ENCODE measurements around the gene THSD4.

GRCh38 chr15:71366522-71366921 lies 251.3 kb downstream of the THSD4 start:
- TF ChIP-seq POLR2A (IDR thresholded peaks at IDR 0.05; ENCODE audit: low read length) (no peak), CTCF (IDR thresholded peaks at IDR 0.05) (no peak), MAX (IDR thresholded peaks at IDR 0.05) (no peak), ESRRA (IDR thresholded peaks at IDR 0.05; ENCODE audit: borderline replicate concordance, low read length) (no peak), MAZ (IDR thresholded peaks at IDR 0.05; ENCODE audit: borderline replicate concordance, low read depth, low read length) (no peak), KDM1A (IDR thresholded peaks at IDR 0.05; ENCODE audit: low read depth) (no peak), PHF8 (IDR thresholded peaks at IDR 0.05; ENCODE audit: borderline replicate concordance, low read depth) (no peak), CBX2 (IDR thresholded peaks at IDR 0.05; ENCODE audit: borderline replicate concordance, low read depth) (no peak), ZSCAN20 (CRISPR knock-in tag; IDR thresholded peaks at IDR 0.05) (no peak)

Data from A549 (cell line).